ENCODE measurements around the gene KCNK6. TPM values are rescaled to one million over a fixed set of nuclear protein-coding genes. Genes with fewer than 3 reads are reported as not detected.

KCNK6 gene
- total RNA-seq, 6 experiments from 2014 or later = 2.6 to 9.2 (median 2.9) TPM

GRCh38 chr19:38318660-38319059 is 985 bp upstream of the KCNK6 start:
- Mint-ChIP-seq H3K27ac (no peak overlapping the region), H3K4me3 (no peak overlapping the region), H3K27me3 (ENCODE audit: insufficient read depth) (peaks cover 3% of the 10 kb centered on the region), H3K36me3 (ENCODE audit: low read depth) (no peaks in the 10 kb centered on the region), H3K9me3 (no peaks in the 10 kb centered on the region), H3K4me1 (ENCODE audit: low read depth) (peaks cover 17% of the 10 kb centered on the region)
- no peak for TF ChIP-seq CTCF (IDR thresholded peaks at IDR 0.05)
- no peak for DNase-seq

GRCh38 chr19:38320969-38321339 is 1.3 kb downstream of the KCNK6 start:
- TF ChIP-seq CTCF (IDR thresholded peaks at IDR 0.05) = no peak

GRCh38 chr19:38321646-38322196 is 2.1 kb downstream of the KCNK6 start:
- H3K27me3 Mint-ChIP-seq (ENCODE audit: insufficient read depth) = no peaks in the 10 kb centered on the region; the same call in 1 of the 2 replicates
- H3K27ac Mint-ChIP-seq = no peak overlapping the region

More at GRCh38 chr19:38320969-38321339, 1.3 kb downstream of the KCNK6 start:
- DNase-seq = no peak
- Mint-ChIP-seq H3K27ac (no peak overlapping the region), H3K36me3 (ENCODE audit: low read depth) (no peaks in the 10 kb centered on the region), H3K9me3 (no peaks in the 10 kb centered on the region), H3K4me3 (peak overlapping the region; percentile 84; the same call in 1 of the 2 replicates), H3K27me3 (ENCODE audit: insufficient read depth) (no peaks in the 10 kb centered on the region; the same call in 1 of the 2 replicates), H3K4me1 (ENCODE audit: low read depth) (peaks cover 14% of the 10 kb centered on the region)

GRCh38 chr19:38323291-38323690 is 3.6 kb downstream of the KCNK6 start:
- H3K4me1 Mint-ChIP-seq (ENCODE audit: low read depth) = peaks cover 7% of the 10 kb centered on the region; the same call in 1 of the 2 replicates
- no peak for DNase-seq
- TF ChIP-seq CTCF (IDR thresholded peaks at IDR 0.05) = no peak
- H3K27me3 Mint-ChIP-seq (ENCODE audit: insufficient read depth) = no peaks in the 10 kb centered on the region; the same call in none of the 2 replicates
- H3K36me3 Mint-ChIP-seq (ENCODE audit: low read depth) = no peaks in the 10 kb centered on the region
- no peak overlapping the region for H3K27ac Mint-ChIP-seq
- H3K9me3 Mint-ChIP-seq = no peaks in the 10 kb centered on the region
- H3K4me3 Mint-ChIP-seq = no peak overlapping the region

More at GRCh38 chr19:38321646-38322196, 2.1 kb downstream of the KCNK6 start:
- Mint-ChIP-seq H3K4me1 (ENCODE audit: low read depth) (peaks cover 7% of the 10 kb centered on the region; the same call in 1 of the 2 replicates), H3K9me3 (no peaks in the 10 kb centered on the region), H3K4me3 (no peak overlapping the region), H3K36me3 (ENCODE audit: low read depth) (no peaks in the 10 kb centered on the region)
- TF ChIP-seq CTCF (IDR thresholded peaks at IDR 0.05) = no peak
- no peak for DNase-seq

GRCh38 chr19:38324431-38324830 is 4.8 kb downstream of the KCNK6 start:
- no peak for TF ChIP-seq CTCF (IDR thresholded peaks at IDR 0.05)
- Mint-ChIP-seq H3K27ac (no peak overlapping the region), H3K4me1 (ENCODE audit: low read depth) (peaks cover 7% of the 10 kb centered on the region; the same call in 1 of the 2 replicates), H3K9me3 (no peaks in the 10 kb centered on the region), H3K4me3 (no peak overlapping the region), H3K36me3 (ENCODE audit: low read depth) (no peaks in the 10 kb centered on the region), H3K27me3 (ENCODE audit: insufficient read depth) (peaks cover 1% of the 10 kb centered on the region)
- no peak for DNase-seq
